ENCODE data around the gene PNLIPRP2. TPM values are rescaled to one million over a fixed set of nuclear protein-coding genes. Genes with fewer than 3 reads are reported as not detected.

The PNLIPRP2 gene
- 21.1 and 23.4 TPM in 2 replicates for total RNA-seq
- 16.7 and 23.4 TPM in 2 replicates for polyA plus RNA-seq

DNA sequence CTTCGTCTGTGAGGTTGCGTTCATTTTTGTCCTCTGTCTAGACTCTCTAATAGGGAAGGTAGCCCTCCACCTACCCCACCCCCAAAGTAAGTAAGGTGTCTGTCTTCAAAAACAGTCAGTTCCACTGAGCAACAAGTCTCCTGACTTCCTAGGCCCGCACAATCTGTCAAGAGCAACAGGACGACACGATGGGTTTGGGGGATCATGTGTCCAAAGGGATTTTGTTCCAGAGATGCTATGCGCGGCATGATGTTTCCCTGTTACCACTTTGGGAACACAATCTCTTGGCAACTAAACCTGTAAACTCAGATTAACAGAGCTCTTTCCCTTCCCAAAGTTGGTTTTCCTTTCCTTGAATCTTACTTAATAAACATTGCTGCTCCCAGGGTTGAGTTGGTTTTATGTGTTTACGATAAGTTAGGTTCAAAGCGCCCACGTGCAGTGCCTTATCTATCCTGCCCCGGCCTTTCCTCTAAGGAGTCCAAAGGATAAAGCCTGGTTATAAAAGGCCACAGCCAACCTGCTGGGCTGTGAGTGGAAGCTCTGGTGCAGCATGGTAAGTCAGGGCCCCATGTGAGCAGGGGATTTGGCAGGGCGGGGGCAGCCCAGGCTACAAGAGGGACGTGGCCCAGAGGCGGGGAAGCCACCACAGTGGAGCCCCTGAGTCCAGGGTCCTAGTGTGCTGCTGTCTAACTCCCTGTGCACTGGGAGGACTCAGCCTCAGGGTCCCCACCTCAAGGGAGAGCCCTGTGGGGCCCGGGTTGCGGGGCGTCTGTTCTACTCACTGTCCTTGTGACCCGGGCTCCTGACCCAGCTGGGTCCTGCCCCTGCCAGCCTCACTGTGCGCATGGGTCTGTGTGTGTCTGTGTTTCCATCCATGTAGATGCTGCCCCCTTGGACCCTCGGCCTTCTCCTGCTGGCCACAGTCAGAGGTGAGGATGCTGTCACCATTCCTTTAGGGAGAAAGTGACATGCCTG lies at the start of gene PNLIPRP2:
Gene PNLIPRP2, plus strand, starts transcription at position 531 of the 978 bp plus-strand sequence.
- H3K9me3 ChIP-seq (ENCODE audit: low read depth): no peaks in the 10 kb centered on the region
- no peaks in the 10 kb centered on the region for H3K4me1 ChIP-seq (ENCODE audit: insufficient read depth)
- no peaks in the 10 kb centered on the region for H3K36me3 ChIP-seq (replicated peaks; ENCODE audit: insufficient read depth, low read depth)
- H4K20me1 ChIP-seq (ENCODE audit: insufficient read depth, poor library complexity, severe bottlenecking): no peaks in the 10 kb centered on the region
- no peaks in the 10 kb centered on the region for H3K9me2 ChIP-seq (replicated peaks; ENCODE audit: insufficient read depth)
- H3K79me2 ChIP-seq: no peaks in the 10 kb centered on the region
- no peak for TF ChIP-seq EZH2 (IDR thresholded peaks at IDR 0.05; ENCODE audit: borderline replicate concordance)
- TF ChIP-seq, protein P1, sequence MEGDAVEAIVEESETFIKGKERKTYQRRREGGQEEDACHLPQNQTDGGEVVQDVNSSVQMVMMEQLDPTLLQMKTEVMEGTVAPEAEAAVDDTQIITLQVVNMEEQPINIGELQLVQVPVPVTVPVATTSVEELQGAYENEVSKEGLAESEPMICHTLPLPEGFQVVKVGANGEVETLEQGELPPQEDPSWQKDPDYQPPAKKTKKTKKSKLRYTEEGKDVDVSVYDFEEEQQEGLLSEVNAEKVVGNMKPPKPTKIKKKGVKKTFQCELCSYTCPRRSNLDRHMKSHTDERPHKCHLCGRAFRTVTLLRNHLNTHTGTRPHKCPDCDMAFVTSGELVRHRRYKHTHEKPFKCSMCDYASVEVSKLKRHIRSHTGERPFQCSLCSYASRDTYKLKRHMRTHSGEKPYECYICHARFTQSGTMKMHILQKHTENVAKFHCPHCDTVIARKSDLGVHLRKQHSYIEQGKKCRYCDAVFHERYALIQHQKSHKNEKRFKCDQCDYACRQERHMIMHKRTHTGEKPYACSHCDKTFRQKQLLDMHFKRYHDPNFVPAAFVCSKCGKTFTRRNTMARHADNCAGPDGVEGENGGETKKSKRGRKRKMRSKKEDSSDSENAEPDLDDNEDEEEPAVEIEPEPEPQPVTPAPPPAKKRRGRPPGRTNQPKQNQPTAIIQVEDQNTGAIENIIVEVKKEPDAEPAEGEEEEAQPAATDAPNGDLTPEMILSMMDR (IDR thresholded peaks at IDR 0.05; ENCODE audit: poor library complexity): no peak
- TF ChIP-seq EZH2phosphoT487 (IDR thresholded peaks at IDR 0.05; ENCODE audit: low read depth, severe bottlenecking, unreplicated experiment): no peak
- DNase-seq (ENCODE audit: low spot score): peak; percentile 84
- 54% methylated on average over 20 of the region's 20 CpGs for WGBS (ENCODE audit: low lambda C conversion rate, missing lambda C conversion rate)
- no peak within 1 kb of the TSS for H2AFZ ChIP-seq
- H3K27me3 ChIP-seq: no peaks in the 10 kb centered on the region
- H3K4me3 ChIP-seq: no peak within 1 kb of the TSS
- peak within 1 kb of the TSS; percentile 90 for H3K27ac ChIP-seq
- H3K4me2 ChIP-seq: peak within 1 kb of the TSS; percentile 30

DNA sequence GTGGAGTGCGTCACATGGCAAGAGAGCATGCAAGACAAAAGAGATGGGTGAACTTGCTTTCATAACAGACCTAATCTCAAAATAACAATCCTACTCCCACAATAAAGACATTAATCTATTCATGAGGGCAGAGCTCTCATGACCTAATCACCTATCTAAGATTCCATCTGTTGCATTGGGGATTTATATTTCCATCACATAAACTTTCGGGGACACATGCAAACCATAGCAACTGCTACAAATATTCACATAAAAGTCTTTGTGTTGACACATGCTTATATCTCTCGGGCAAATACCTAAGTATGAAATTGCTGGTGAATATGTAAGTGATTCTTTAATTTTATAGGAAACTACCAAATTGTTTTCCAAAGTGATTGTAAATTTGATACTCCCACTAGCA lies 46.0 kb upstream of the PNLIPRP2 start:
- TF ChIP-seq, protein P1 (IDR thresholded peaks at IDR 0.05; ENCODE audit: poor library complexity): no peak
- TF ChIP-seq EZH2 (IDR thresholded peaks at IDR 0.05; ENCODE audit: borderline replicate concordance): no peak
- TF ChIP-seq EZH2phosphoT487 (IDR thresholded peaks at IDR 0.05; ENCODE audit: low read depth, severe bottlenecking, unreplicated experiment): no peak
- no peaks in the 10 kb centered on the region for H4K20me1 ChIP-seq (ENCODE audit: insufficient read depth, poor library complexity, severe bottlenecking)
- no peak for DNase-seq (ENCODE audit: low spot score)
- no peaks in the 10 kb centered on the region for H3K79me2 ChIP-seq
- H3K4me2 ChIP-seq: no peak overlapping the region
- H3K9me3 ChIP-seq (ENCODE audit: low read depth): no peaks in the 10 kb centered on the region
- 71% methylated on average over 3 of the region's 3 CpGs for WGBS (ENCODE audit: low lambda C conversion rate, missing lambda C conversion rate)
- no peak overlapping the region for H3K4me3 ChIP-seq
- no peaks in the 10 kb centered on the region for H3K36me3 ChIP-seq (replicated peaks; ENCODE audit: insufficient read depth, low read depth)
- H3K4me1 ChIP-seq (ENCODE audit: insufficient read depth): no peaks in the 10 kb centered on the region
- H3K27me3 ChIP-seq: no peaks in the 10 kb centered on the region
- H2AFZ ChIP-seq: no peak overlapping the region
- H3K27ac ChIP-seq: no peak overlapping the region
- H3K9me2 ChIP-seq (replicated peaks; ENCODE audit: insufficient read depth): no peaks in the 10 kb centered on the region

DNA sequence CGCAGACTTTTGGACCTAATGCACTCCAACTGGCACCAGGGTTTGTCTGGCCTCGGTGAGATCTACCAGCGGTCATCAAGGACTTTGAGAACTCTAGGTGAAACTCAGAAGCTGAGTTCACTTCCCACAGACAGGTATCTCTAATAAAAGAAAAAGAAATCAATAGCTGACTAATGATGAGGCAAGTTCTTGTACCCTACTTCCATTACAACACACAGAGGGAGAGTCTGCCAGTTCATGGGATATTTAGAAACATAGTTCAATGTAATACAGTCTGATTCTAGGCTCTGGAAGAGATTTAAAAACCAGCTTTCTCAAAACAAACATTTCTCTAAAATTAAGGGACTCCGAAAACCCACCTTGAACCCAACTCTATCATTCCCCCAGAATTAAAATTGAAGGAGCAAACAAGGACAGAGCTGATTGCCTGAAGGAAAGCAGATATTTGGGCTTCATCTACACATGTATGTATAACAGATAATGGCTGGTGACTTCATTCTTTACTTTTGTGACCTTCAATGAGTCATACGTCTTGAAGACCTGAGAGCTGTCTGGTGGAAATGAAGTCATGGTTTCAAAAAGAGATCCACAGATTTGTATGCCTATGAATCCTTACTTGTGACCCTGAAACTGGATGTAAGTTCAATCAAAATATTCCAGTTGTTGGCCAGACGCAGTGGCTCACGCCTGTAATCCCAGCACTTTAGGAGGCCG lies 32.7 kb upstream of the PNLIPRP2 start:
- H4K20me1 ChIP-seq (ENCODE audit: insufficient read depth, poor library complexity, severe bottlenecking): no peaks in the 10 kb centered on the region
- H3K4me2 ChIP-seq: no peak overlapping the region
- TF ChIP-seq EZH2 (IDR thresholded peaks at IDR 0.05; ENCODE audit: borderline replicate concordance): no peak
- no peak for TF ChIP-seq EZH2phosphoT487 (IDR thresholded peaks at IDR 0.05; ENCODE audit: low read depth, severe bottlenecking, unreplicated experiment)
- TF ChIP-seq, protein P1 (IDR thresholded peaks at IDR 0.05; ENCODE audit: poor library complexity): no peak
- no peak overlapping the region for H3K4me3 ChIP-seq
- H3K36me3 ChIP-seq (replicated peaks; ENCODE audit: insufficient read depth, low read depth): no peaks in the 10 kb centered on the region
- H3K79me2 ChIP-seq: no peaks in the 10 kb centered on the region
- H3K9me3 ChIP-seq (ENCODE audit: low read depth): no peaks in the 10 kb centered on the region
- no peak overlapping the region for H2AFZ ChIP-seq
- H3K27me3 ChIP-seq: no peaks in the 10 kb centered on the region
- 95% methylated on average over 8 of the region's 8 CpGs for WGBS (ENCODE audit: low lambda C conversion rate, missing lambda C conversion rate)
- no peak for DNase-seq (ENCODE audit: low spot score)
- no peaks in the 10 kb centered on the region for H3K9me2 ChIP-seq (replicated peaks; ENCODE audit: insufficient read depth)
- H3K4me1 ChIP-seq (ENCODE audit: insufficient read depth): peaks cover 5% of the 10 kb centered on the region
- H3K27ac ChIP-seq: no peak overlapping the region
